ENCODE measurements around the gene PEX14. TPM values are rescaled to one million over a fixed set of nuclear protein-coding genes. Genes with fewer than 3 reads are reported as not detected.

The PEX14 gene
- total RNA-seq, 1 donor from 2014 or later: 25.6 TPM

- DNase-seq (ENCODE audit: low spot score): no peak
Observed at GRCh38 chr1:10592373-10592772, 117.6 kb downstream of the PEX14 start.

- DNase-seq (ENCODE audit: low spot score): no peak
Observed at GRCh38 chr1:10593750-10594149, 119.0 kb downstream of the PEX14 start.

- DNase-seq (ENCODE audit: low spot score): no peak
Observed at GRCh38 chr1:10594595-10595223, 120.0 kb downstream of the PEX14 start.

GRCh38 chr1:10596780-10597179, 122.0 kb downstream of the PEX14 start:
- no peak for DNase-seq (ENCODE audit: low spot score)

GRCh38 chr1:10597492-10598388, 123.0 kb downstream of the PEX14 start:
- DNase-seq (ENCODE audit: low spot score): no peak

GRCh38 chr1:10598389-10598702, 123.6 kb downstream of the PEX14 start:
- no peak for DNase-seq (ENCODE audit: low spot score)

GRCh38 chr1:10599194-10599861, 124.6 kb downstream of the PEX14 start:
- DNase-seq (ENCODE audit: low spot score): peak; percentile 42

- no peak for DNase-seq (ENCODE audit: low spot score)
Observed at GRCh38 chr1:10601342-10602070, 126.8 kb downstream of the PEX14 start.

GRCh38 chr1:10602936-10603335, 128.2 kb downstream of the PEX14 start:
- no peak for DNase-seq (ENCODE audit: low spot score)

GRCh38 chr1:10604966-10605365, 130.2 kb downstream of the PEX14 start:
- DNase-seq (ENCODE audit: low spot score): no peak

GRCh38 chr1:10606064-10606463, 131.3 kb downstream of the PEX14 start:
- no peak for DNase-seq (ENCODE audit: low spot score)

GRCh38 chr1:10607228-10607627, 132.5 kb downstream of the PEX14 start:
- DNase-seq (ENCODE audit: low spot score): no peak

GRCh38 chr1:10608690-10609089, 133.9 kb downstream of the PEX14 start:
- DNase-seq (ENCODE audit: low spot score): no peak

GRCh38 chr1:10610901-10611600, 136.3 kb downstream of the PEX14 start:
- no peak for DNase-seq (ENCODE audit: low spot score)

GRCh38 chr1:10612436-10613160, 137.8 kb downstream of the PEX14 start:
- no peak for DNase-seq (ENCODE audit: low spot score)

- DNase-seq (ENCODE audit: low spot score): no peak
Observed at GRCh38 chr1:10613340-10613739, 138.6 kb downstream of the PEX14 start.

- no peak for DNase-seq (ENCODE audit: low spot score)
Observed at GRCh38 chr1:10613861-10614260, 139.1 kb downstream of the PEX14 start.

- DNase-seq (ENCODE audit: low spot score): no peak
Observed at GRCh38 chr1:10614377-10615225, 139.9 kb downstream of the PEX14 start.

GRCh38 chr1:10615332-10615731, 140.6 kb downstream of the PEX14 start:
- DNase-seq (ENCODE audit: low spot score): no peak
